ENCODE data around the gene N4BP3.
"Not testable (repeated sequence)": the region's sequence is repeated elsewhere in the genome, so short reads cannot be mapped to it uniquely, and the experiment has no call there.

N4BP3 gene

GRCh38 chr5:178113141-178113787 is at the start of gene N4BP3:
Gene N4BP3 (plus strand): TSS chr5:178113532. CDS start chr5:178119584, 6,052 bp downstream.
- DNase-seq (ENCODE audit: low read depth, low spot score), result no peak

DNA sequence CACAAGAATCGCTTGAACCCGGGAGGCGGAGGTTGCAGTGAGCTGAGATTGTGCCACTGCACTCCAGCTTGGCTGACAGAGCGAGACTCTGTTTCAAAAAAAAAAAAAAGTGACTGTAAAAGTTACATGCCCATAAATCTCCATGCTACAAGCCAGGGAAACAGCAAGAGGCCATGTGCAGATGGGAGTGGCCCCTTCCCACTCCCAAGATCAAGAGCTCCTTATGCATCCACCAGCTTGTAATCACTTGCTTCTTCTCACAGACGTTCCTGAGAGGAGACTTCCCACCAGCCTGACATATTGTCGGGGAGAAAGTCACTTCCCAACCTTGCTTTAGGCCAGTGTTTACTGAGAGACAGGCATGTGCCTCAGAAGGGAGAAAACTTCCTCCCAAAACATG is 45.6 kb upstream of the N4BP3 start:
- no peak for DNase-seq (ENCODE audit: low read depth, low spot score)

DNA sequence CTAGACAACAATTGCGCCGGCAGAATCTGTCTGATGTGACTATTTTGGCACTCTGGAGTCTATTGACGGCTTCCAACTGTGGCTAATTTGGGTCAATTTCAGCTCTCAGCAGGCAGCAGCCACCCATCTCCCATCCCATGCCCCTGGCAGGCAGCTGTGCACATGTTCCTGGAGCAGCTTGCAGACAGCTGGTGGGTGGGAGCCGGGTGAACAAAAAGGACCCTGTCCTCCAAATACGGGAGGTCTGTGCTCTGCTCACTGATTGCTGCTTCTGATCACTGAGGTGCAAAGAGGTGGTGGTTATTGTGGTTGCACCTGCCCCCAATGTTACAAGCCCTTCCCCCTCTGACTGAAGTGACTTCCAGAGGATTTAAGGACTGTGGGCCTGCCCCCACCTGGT is 45.0 kb upstream of the N4BP3 start:
- DNase-seq (ENCODE audit: low read depth, low spot score), result no peak

DNA sequence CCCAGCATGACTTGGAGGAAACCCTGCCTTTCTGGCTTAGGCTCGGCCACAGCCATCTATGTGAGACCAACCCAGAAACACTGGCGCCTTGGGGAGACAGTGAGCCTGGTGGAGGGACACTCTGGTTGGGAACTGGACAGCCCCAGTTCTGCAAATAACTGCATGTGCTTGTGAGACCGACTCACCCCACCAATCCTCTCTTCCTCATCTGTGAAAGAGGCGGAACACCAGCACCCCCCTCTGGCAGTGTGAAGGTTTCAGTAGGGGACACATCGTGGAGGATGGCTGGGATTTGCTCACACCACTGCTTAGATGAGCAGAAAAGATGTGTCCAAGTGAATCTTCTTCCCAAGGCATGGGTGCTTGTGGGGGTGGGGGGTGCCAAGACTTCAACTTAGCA is 43.4 kb upstream of the N4BP3 start:
- no peak for DNase-seq (ENCODE audit: low read depth, low spot score)

DNA sequence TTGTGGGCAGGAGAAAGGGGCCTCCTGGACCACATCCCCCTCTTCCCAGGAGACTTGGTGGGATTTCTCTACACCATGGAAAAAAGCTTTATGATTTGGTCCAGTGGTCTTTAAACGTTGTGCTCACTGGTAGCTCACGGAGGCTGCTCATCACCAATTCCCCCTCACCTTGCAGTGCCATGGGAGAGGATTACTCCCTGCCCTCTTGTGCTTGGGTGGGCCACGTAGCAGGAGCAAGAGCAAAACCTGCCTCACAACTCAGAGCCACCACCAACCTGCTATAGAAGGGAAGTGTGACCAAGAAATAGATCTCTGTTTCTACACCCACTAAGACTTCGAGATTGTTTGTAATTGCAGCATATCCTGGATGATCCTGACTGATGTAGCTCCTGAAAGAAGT is 42.2 kb upstream of the N4BP3 start:
- no peak for DNase-seq (ENCODE audit: low read depth, low spot score)

- no peak for DNase-seq (ENCODE audit: low read depth, low spot score)
Observed at GRCh38 chr5:178072749-178073148, 40.6 kb upstream of the N4BP3 start.

DNA sequence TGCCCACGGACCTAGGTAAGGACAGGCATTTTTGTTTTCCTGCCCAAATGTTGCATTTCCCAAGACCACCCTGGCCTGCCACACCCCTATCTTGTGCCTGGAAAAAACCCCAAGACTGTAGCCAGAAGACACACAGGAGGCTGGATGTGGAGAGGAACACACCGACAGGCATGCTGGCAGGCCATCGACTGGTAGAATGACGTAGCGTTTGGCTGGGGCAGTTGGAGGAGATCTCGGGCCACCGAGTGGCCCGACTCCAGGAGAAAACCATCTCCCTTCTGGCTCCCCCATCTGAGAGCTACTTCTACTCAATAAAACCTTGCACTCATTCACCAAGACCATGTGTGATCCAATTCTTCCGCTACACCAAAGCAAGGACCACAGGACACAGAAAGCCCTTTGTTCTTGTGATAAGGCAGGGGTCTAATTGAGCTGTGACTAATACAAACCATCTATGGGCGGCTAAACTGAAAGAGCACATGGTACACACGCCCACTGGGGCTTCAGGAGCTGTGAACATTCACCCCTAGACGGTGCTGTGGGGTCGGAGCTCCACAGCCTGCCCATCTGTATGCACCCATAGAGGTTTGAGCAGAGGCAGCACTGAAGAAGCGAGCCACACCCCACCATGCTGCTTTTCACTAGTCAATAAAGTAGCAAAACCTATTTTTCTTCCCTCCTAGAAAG is 38.9 kb upstream of the N4BP3 start:
- no peak for DNase-seq (ENCODE audit: low read depth, low spot score)

DNA sequence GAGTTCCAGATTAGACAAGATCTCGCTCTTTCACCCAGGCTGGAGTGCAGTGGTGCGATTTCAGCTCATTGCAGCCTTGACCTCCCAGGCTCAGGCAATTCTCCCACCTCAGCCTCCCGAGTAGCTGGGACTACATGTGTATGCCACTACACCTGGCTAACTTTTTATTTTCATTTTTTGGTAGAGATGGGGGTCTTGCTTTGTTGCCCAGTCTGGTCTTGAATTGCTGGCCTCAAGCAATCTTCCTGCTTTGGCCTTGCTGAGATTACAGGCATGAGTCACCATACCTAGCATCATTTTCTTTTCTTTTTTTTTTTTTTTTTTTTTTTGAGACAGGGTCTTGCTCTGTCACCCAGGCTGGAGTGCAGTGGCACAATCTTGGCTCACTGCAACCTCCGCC is 36.4 kb upstream of the N4BP3 start:
- DNase-seq (ENCODE audit: low read depth, low spot score), result not testable (repeated sequence)

- no peak for DNase-seq (ENCODE audit: low read depth, low spot score)
Observed at GRCh38 chr5:178077751-178078150, 35.6 kb upstream of the N4BP3 start.

DNA sequence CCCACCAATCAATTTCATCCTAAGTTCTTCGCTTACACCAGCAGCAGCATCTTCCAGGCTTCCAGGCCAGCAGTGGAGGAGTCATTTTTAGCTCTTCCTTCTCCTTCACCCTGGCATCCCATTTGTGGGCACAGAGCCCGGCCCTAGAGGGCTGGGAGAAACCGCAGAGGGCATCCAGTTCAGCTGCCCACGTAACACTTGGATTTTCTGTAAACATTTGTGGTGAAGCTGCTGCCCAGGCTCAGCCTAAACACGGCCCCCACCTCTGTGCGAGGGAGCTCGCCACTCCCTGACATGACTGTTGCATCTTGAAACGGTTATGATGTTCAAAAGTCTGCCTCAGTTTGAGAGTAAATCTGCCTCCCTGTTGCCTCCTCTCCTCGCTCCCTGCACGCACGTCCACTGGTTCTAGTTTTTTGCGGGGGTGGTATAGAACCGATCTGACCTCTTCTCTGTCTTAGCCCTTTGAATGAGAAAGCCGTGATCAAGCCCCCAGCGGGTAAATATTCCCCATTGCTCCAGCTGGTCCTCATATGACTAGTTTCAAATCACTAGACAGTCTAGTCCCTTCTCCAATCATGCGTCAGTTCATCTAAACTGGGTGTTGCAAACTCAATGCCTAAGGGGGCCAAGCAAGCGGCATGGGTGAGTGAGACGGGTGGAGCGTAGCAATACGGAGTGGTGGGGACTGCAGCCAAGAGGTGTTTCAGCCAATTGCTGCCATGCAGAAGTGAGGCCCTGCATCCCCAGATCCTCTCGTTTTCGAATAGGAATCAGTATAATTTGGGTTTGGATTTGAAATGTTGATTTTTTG is 34.9 kb upstream of the N4BP3 start:
- DNase-seq (ENCODE audit: low read depth, low spot score), result no peak

GRCh38 chr5:178080056-178080455 is 33.3 kb upstream of the N4BP3 start:
- DNase-seq (ENCODE audit: low read depth, low spot score), result no peak

- no peak for DNase-seq (ENCODE audit: low read depth, low spot score)
Observed at GRCh38 chr5:178080618-178081410, 32.5 kb upstream of the N4BP3 start.

GRCh38 chr5:178081571-178082243 is 31.6 kb upstream of the N4BP3 start:
- no peak for DNase-seq (ENCODE audit: low read depth, low spot score)

DNA sequence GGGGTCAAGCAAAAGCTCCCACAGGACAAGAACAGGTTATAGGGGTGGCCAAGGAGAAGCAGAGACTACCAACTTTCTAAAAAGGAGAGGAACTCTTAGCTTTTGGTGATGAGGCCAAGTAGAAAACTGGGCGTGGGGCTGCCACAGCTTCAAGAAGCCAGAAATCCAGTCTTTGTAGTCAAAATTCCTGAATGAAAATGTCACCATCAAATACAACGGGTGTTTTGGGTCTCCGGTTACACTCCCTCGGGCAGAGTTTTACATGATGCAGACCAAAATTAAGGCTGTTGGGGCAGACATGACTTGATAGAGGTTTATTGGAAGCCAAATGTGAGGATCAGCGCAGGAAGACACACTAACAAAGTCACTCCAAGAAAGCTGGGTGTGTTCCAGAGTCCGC is 29.4 kb upstream of the N4BP3 start:
- no peak for DNase-seq (ENCODE audit: low read depth, low spot score)

DNA sequence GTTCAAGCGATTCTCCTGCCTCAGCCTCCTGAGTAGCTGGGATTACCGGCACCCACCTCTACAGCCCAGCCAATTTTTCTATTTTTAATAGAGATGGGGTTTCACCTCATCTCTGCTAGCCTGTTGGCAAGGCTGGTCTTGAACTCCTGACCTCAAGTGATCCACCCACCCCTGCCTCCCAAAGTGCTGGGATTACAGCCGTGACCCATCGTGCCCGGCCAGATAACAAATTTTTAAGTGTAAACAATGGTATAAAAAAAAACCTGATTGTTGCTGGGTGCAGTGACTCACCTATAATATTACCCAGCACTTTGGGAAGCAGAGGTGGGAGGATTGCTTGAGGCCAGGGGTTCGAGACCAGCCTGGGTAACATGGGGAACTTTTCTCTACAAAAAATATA is 28.0 kb upstream of the N4BP3 start:
- no peak for DNase-seq (ENCODE audit: low read depth, low spot score)

GRCh38 chr5:178086266-178086665 is 27.1 kb upstream of the N4BP3 start:
- DNase-seq (ENCODE audit: low read depth, low spot score), result no peak

DNA sequence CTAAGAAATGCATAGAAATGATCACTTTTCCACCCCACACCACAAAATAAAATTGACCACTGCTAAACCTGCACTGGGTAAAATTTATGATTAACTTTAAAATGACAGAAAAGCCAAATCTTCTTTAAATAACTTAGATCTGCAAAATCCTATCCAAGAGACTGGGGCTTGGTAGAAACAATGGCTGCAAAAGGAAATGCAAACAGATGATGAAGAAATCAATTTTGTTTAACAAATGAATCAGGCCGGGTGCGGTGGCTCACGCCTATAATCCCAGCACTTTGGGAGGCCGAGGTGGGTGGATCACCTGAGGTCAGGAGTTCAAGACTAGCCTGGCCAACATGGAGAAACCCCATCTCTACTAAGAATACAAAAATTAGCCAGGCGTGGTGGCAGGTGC is 26.1 kb upstream of the N4BP3 start:
- DNase-seq (ENCODE audit: low read depth, low spot score), result not testable (repeated sequence)

- no peak for DNase-seq (ENCODE audit: low read depth, low spot score)
Observed at GRCh38 chr5:178090856-178091255, 22.5 kb upstream of the N4BP3 start.

DNA sequence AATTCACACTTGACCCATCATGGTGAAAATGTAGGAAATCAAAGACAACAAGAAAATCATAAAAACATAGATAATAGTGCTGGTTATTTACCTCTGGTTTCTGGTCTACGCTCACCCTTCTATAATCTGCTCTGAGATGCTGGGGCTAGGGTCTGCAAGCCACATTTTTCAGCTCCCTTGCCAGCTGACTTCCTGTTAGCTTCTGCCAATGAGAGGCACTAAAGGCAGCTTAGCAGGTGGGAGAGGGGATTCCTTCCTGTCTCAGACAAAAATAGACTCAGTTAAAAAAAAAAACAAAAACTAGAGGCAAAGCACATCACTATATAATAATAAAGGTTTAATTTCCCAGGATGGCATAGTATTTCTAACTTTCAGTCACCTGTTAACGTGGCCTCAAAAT is 20.2 kb upstream of the N4BP3 start:
- DNase-seq (ENCODE audit: low read depth, low spot score), result no peak

DNA sequence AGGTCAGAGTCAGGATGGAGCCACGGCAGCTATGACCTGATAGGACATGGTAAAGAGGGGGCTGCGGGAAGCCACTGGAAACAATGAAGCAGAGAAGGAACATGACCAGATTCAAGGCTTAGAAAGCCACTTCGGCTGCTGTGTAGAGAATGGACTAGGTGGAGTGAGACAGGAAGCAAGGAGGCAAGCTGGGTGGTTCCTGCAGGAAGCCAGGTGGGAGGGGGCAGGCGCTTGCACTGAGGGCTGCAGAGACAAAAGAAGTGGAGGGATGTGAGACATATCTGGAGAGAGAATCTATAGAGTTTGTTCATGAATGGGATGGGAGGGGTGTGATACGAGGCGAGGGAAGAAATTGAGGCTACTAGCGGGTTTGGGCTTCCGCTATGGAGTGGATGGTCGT is 19.0 kb upstream of the N4BP3 start:
- DNase-seq (ENCODE audit: low read depth, low spot score), result no peak

DNA sequence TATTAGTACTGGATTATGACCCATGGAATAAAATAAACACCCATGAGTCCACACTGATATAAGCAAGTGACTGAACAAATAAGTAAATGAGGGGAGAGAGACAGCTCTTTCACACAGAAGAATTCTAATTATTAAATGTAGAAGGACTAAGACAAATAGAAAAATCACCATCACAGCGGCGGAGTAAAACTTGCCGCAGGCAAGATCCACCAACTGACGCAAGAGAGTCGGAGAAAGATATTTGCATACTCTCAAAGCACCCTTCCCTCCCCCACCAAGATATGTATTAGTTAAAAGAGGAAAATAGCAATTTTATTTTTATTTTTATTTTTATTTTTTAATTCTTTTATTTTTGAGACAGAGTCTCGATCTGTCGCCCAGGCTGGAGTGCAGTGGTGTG is 14.6 kb upstream of the N4BP3 start:
- no peak for DNase-seq (ENCODE audit: low read depth, low spot score)
